Epithelial cell of prostate (primary cell): ENCODE measurements around the gene SOBP.

Experiments used
- DNase-seq: peaks from one replicate; pipeline ENCODE4 v3.0.0-alpha.2; 2011; ENCODE audit warnings: low read depth, low spot score
- H3K27ac ChIP-seq: fragments of 450-650 bp; 2 replicates; pipeline ENCODE4 v1.5.1; 2017; ENCODE audit warnings: mild to moderate bottlenecking

SOBP gene

DNA sequence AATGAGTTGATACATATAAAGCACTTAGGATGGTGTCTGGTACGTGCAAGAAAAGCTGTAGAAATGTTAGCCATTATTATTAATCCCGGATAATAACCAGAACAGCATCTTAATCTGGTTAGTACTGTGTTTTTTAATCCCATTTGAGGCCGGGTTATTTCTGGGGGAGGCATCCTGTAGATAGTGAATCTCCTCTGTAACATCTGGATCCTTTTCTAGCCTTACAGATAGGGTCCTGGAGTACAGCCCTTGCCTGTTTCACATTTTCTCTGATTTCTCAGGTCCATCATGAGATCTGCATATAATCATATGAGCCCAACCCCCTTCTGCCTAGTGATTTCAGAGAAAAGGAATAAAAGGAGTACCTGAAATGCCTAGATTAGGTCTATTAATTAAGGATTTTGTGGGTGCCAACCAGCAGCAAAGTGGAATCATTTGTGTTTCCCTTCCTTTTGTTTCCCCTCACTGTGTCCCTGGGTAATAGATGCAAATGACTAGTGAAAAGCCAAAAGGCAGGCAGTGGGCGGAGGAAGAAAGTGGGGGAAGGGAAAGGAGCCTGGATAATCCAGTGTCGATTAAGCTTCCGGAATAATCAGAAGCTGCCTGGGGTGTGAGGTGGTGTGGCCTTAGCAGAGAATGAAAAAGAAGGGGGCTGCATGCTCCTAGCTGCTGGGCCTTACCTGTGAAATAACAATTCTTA is 88.9 kb downstream of the SOBP start:
- no peak overlapping the region for H3K27ac ChIP-seq

DNA sequence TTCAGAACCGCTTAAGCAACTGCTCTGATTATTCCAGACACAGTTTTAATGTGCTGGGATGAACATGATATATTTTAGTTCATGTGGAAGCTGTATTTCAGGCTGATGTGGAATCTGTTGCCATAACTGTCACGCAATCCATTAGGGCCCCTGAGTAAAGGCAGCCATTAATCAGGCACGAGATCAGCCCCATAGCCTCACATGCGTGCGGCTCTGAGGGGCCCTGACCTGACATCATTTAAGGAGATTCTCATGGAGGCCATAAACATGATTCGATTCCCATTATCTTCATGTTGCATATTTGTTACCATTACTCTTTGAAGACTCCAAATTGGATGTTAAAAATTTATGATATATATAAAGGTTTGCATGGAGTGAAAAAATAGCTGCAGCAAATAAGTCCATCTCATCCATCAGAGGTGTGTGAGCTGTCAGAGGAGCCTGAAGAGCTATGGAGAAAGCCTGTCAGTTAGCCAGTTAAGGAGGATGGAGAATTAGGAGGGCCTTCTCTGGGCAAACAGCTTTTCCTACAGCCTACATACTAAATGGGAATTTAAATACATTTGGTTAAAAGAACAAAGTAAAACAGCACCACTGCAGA is 89.6 kb downstream of the SOBP start:
- no peak for DNase-seq
- no peak overlapping the region for H3K27ac ChIP-seq

More for the DNA sequence above, 88.9 kb downstream of the SOBP start:
- DNase-seq = no peak

DNA sequence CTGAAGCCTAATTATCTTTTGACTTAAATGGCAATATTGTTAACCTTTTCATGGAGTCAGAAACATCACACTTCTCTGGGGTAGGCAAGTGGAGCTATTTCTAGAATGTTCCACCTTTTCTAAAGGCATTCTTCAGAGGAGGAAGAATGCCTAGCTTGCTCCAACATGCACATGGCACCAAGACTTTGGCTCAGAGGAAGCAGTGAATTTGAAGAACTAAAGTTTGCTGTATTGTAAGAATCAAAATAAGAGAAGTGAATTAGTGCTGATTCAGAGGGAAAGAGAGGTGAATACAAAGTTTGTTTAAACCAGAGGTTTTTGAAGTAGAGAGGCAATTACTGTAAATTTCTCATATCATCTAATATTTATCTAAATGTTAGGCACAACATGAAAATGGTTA is 92.2 kb downstream of the SOBP start:
- DNase-seq = no peak
- no peak overlapping the region for H3K27ac ChIP-seq

DNA sequence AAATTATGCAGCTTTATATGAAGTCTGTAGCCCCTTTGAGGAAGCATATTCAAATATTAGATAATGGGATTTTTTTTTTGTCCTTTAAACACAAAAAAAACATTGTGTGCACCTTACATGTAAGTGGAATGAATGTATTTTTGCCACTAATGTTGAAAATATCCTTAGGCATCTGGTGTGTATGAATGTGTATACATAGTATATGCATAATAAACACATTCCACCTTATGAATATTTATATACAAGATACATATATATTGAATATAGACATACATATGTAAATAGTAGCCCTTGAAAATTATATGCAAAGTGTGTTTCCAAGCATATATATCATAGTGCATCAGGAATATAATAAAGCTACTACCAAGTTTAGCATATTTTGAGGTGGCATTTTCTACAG is 94.8 kb downstream of the SOBP start:
- H3K27ac ChIP-seq = no peak overlapping the region
- DNase-seq = no peak

DNA sequence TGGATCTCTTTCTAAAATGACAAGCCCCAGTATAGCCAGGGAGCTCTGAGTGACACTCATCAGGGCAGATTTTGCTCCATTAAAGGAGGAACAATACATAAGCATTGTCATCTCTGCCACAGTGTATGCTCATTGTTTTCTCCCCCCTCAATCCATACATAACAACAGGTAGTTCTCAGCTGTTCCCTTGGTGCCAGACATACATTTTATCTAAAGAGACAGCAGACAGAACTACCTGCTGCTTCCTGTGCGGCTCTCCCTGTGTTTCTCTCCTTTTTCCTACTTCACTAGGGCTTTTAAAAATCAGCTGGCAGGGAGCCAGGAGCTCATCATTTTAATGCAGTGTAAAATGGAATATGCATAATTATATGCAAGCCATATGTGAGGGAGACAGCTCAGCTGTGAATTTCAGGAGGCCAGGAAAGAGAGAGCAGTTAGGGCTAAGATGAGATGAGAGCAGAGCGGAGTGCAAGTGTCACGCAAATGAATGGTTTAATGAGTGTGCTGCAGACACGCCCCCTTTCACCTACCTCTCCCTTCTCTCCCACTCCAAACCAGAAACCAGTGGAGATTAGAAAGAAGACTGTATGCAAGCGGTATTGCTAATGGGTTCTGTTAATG is 96.0 kb downstream of the SOBP start:
- DNase-seq = no peak
- no peak overlapping the region for H3K27ac ChIP-seq

DNA sequence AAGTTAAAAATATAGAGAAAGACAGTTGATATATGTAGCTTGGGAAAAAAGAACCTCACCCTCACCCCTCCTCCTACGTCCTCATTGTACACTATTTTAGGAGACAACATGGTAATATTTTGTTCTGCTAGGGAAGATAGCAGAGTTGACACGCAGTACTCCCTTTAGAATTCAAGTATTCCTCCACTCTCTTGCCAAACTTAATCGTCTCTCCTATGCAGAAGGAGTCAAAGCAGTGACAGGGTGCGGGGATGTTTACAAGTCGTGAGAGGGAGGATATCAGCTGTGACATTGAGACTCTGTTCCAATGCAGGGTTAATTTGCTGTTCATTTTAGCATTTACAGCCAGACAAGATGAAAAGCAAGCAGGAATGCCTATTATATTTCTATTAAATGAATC is 97.5 kb downstream of the SOBP start:
- no peak for DNase-seq
- H3K27ac ChIP-seq = no peak overlapping the region

DNA sequence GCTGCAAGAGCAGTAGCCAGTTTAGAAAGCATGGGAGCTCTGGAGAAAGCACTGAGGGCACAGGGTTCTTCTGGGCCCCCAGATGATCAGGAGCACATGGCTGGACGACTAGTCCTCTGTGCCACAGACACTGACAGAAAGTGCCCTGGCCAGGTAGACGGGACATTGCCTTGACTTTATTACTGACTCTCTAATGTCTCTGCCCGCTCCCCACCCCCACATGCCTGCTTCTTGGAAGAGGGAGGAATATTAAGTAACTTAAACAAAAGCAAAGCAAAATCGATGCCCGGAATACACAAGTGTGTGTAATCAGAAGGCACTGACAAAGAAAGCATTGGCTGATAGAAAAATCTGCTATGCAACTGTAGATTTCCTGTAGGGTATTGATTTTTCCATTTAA is 99.3 kb downstream of the SOBP start:
- no peak overlapping the region for H3K27ac ChIP-seq
- DNase-seq = no peak

DNA sequence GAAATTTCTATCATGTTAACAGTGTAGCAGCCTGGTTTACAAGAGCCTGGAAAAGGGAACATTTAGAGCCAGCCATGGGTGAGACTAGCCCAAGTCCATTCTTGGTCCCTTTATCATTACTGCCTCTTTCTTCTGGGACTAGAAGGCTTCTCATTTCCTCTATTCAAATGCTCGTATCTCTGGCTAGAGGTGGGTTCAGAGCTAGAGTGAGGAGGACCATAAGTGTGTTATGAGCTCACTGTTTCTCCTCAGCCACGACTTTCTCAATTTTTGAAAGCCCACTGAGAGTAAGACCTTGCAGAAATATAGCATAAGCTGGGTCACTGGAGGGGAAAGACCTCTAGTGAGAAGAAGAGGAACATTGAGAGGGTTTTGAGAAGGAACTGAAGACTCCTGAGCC is 100.0 kb downstream of the SOBP start:
- DNase-seq = no peak

DNA sequence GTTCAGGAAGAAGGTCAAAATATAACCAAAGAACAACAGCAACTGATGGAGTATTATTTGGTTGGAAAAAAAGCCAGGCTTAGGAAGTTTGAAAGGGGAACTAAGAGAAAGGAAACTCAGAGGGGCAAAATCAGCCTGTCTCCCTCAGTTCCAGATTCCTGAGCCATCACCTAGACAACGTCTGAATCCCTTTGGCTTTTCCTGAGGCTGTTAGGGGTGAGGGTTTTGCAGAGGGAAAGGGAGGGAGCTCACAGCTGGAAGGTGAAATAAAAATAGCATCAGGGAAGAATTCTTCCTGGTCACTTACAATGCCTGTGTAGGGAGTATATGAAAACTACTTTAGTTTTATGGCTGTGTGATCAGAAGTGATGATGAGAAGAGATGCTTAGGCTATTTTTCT is 100.5 kb downstream of the SOBP start:
- no peak for DNase-seq
- no peak overlapping the region for H3K27ac ChIP-seq

More for the DNA sequence above, 100.0 kb downstream of the SOBP start:
- no peak overlapping the region for H3K27ac ChIP-seq

DNA sequence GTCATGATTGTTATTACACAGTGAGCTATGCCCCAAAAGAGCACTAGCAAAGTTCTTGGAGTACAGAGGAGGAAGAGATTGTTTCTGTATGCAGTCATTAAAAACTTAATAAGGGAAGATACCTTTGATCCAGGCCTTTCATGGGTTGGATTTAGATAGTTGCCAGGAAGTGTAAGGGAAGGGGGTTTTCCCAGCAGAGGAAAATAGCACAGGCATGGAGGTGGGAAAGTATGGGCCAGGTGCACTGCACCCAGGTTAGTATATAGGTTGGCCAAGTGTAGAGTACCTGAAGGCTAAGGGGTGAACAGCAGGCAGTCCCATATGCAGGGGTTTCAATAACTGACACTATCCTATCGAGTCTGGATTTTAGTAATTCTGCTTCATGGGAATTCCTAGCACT is 101.4 kb downstream of the SOBP start:
- H3K27ac ChIP-seq = no peak overlapping the region
- DNase-seq = no peak

DNA sequence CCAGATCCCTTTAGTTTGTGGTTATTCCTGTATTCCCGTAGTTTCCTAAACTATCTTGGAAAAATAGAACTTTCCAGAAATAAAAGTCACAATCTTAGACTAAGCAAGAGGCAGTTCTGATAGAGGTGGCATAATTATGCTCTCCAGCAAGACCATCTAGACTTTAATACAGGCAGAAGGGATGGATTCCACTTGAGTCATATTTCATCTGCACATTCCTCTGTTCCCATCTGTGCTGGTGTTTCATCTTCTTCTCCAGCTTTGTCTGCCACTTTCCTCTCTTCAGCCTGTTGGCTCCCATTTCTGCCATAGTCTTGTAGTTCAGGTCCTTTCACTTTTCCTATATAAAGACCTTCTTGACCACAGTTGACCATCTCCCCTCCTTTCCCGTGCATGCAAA is 102.9 kb downstream of the SOBP start:
- no peak for DNase-seq
- H3K27ac ChIP-seq = no peak overlapping the region

DNA sequence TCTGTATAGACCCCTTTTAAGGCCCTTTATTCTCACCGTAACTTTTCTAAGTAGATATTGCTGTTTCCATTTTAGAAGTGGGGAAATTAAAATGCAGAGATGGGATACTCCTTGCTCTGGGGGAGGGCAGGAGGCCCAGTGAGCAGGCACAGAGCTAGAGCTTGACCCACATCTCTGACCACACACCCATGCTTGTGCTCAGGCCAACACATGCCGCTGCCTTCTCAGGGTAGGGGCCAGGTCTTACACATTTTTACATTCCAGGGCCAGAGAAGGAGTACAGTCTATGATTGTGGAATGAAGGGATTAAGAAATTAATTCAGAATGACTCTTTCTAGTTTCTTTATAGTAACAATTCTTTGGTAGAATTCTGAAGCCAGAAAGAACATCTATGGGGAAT is 104.8 kb downstream of the SOBP start:
- no peak overlapping the region for H3K27ac ChIP-seq
- no peak for DNase-seq

DNA sequence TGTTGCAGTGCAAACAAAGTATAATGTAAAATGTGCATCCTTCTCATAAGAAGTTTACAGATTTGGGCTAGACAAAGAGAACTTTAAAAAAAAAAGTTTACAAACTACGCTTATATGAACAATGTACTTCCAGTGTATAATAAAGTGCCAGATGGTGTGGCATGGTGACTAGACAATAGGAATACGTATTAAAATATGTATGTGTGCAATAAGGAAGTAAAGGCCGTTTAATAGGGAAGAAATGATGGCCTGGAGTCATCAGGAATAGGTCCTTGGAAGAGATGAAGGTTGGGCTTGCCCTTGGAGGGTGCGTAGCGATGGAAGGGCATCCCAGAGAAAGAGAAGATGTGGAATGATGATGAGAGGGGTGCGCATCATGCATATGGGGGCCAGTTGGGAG is 108.2 kb downstream of the SOBP start:
- no peak for DNase-seq
- no peak overlapping the region for H3K27ac ChIP-seq

DNA sequence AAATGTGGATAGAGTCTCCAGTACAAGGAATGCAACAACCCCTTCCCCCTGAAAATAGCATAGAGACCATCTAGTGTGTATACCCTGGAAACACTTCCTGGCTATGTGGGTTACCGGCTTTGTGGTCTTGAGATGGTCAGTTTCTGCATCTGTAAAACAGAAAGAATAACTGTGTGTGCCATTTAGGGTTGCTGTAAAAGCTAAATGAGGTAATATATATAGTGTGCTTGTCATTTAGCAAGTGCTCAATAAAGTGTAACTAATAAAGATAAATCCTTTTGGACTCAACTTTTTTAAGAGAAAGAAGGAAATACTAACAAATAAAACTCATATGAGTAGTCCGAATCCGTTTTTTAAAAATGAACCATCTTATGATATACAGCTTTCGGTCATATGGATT is 109.1 kb downstream of the SOBP start:
- H3K27ac ChIP-seq = no peak overlapping the region

DNA sequence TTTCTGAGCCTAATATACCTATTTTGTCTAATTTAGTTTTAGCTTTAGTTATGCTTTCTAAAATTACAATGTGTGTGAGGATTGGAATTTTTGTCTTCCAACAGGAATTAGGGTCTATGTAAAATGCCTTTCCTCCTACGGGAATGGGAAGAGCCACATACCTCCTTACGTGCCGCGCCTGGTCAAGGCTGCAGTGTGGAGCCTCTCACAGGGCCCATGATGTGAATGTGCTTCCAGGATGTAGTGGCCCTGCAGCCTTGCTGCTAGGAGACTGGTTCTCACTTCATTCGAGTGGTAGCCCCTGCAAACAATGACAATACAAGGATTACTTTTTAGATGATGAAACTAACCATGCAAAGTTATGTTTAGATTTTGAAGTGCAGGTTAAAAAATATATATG is 110.2 kb downstream of the SOBP start:
- DNase-seq = no peak
- H3K27ac ChIP-seq = no peak overlapping the region

More for the DNA sequence above, 109.1 kb downstream of the SOBP start:
- DNase-seq = no peak

DNA sequence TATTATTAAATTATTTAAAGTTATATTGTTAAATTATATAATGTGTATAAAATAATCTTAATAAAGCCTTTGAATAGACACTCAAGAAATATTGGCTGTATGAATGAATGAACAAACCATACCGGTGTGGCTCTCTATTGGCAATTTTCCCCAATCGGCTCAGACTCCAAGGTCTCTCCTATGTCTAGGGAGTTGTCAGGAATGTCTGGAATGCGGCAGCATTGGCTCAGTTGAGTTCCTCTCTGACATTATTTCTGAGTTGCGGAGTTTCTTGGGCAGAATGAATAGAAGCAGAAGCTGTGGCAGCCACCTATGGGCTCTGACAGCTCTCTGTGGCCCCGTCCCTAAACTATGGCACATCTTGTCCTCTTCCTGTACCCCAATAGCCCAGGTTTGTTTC is 111.0 kb downstream of the SOBP start:
- DNase-seq = no peak
- no peak overlapping the region for H3K27ac ChIP-seq

DNA sequence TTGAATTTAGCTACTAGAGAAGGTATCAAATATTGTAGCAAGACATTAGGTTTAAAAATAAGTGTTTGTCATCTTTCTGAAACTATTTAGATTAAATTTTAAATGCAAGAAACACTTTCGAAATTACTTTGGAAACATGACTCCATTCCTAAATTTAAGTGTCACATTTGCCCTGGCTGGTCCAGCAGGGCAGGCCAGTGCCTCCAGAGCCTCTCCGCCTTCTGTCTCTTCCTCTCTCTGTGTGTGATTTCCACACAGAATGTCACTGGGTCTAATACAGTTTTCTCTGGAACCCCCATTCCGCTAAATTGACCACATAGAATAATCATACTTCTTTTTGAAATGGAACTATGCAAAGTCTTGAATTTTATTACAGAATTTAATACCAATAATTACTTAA is 111.5 kb downstream of the SOBP start:
- DNase-seq = no peak
- no peak overlapping the region for H3K27ac ChIP-seq

DNA sequence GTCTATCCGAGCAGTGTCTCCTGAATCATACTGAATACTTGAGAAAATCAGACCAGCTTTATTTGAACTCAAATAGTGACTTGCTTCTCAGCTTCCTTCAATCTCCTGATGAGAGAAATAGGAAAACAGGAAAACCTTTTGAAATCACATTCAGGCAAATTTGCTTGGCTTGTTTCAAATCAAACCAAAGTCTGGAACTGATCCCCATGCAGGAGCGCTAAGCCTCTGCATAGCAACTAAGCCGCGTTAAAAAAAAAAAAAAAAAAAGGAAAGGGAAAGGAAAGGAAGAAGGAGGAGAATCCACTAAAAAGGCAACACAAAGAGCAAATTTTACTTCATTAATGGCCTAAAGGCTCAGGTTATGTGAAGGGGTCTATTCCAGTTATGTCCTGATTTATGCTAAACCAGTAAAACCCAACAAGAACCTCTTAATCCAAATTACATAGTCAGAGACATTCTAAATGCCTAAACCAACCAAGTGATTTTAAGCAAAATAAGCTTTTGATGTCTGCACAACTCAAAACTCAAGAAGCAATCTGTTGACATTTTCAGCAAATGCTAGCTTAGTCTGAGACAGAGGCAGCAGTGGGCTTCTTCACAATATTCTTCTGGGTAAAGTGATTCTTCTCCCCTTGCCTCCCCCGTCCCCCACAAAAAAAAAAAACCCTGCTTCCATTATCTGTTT is 112.5 kb downstream of the SOBP start:
- H3K27ac ChIP-seq = no peak overlapping the region
- DNase-seq = no peak

DNA sequence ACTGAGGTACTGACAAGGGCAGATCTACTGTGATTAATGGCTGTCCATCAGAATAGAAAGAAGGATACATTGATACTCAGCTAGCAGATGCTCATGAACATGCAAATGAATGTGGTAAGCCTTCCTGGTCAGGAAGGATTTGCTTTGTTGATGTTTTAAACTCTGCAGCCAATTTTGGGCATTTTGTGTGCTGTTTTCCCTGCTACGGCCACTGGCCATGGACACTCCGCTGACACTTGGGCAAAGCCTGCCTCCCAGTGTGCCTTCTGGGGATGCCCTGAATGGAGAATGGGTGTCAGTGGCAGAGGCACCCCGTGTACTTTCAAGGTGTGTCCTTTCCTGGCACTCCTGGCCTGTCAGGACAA is 113.1 kb downstream of the SOBP start:
- no peak for DNase-seq
- H3K27ac ChIP-seq = no peak overlapping the region

DNA sequence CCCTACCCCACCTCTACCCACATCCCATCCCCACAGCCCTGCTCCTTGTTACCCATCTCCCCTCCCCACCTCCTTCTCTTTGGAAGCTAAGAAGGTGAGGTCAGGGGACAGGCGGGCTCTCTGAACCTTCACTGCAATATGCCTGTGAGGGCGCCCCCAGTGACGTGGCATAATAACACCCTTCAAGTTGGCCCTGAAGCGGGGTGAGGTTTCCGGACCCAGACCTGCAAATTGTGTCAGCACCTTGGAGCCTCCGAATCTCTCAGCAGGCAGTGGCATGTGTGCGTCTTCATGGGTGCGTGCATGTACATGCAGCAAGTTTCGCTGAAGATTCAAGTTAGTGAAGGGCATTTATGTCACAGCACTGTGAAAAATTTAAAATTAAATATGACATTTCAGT is 114.6 kb downstream of the SOBP start:
- H3K27ac ChIP-seq = no peak overlapping the region
- DNase-seq = peak; percentile 14

DNA sequence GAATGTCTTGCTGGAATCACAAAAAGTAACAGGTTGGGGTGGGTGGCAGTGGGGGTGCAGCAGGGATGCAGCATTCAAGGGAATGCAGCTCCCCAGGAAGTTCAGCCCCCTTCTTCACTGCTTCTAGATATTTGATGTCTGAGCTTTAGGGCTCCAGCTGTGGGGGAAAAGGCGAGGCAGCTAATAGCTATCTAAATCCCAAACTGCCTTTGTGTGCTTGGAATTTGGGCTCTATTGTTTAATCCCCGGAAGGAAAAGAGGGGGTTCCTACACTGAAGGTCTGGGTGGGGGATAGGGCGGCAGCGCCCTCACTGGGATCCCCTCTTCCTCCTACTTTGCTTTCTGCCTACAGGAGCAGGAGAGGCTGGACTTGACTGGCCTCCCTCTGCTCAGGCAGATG is 116.5 kb downstream of the SOBP start:
- DNase-seq = no peak
- no peak overlapping the region for H3K27ac ChIP-seq
